ENCODE data around the gene KANSL1.

DNA sequence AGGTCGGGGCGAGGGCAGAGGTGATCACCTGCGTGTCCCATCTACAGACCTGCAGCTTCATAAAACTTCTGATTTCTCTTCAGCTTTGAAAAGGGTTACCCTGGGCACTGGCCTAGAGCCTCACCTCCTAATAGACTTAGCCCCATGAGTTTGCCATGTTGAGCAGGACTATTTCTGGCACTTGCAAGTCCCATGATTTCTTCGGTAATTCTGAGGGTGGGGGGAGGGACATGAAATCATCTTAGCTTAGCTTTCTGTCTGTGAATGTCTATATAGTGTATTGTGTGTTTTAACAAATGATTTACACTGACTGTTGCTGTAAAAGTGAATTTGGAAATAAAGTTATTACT is 165.3 kb downstream of the KANSL1 start:
- TF ChIP-seq, protein P1, sequence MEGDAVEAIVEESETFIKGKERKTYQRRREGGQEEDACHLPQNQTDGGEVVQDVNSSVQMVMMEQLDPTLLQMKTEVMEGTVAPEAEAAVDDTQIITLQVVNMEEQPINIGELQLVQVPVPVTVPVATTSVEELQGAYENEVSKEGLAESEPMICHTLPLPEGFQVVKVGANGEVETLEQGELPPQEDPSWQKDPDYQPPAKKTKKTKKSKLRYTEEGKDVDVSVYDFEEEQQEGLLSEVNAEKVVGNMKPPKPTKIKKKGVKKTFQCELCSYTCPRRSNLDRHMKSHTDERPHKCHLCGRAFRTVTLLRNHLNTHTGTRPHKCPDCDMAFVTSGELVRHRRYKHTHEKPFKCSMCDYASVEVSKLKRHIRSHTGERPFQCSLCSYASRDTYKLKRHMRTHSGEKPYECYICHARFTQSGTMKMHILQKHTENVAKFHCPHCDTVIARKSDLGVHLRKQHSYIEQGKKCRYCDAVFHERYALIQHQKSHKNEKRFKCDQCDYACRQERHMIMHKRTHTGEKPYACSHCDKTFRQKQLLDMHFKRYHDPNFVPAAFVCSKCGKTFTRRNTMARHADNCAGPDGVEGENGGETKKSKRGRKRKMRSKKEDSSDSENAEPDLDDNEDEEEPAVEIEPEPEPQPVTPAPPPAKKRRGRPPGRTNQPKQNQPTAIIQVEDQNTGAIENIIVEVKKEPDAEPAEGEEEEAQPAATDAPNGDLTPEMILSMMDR (conservative IDR thresholded peaks at IDR 0.05; ENCODE audit: low read depth in 2 of 2): no peak
- TF ChIP-seq EZH2 (IDR thresholded peaks at IDR 0.05; ENCODE audit: low read depth, unreplicated experiment) (no peak), CREB1 (CRISPR knock-in tag; IDR thresholded peaks at IDR 0.05; ENCODE audit: low read depth) (no peak), EZH2phosphoT487 (IDR thresholded peaks at IDR 0.05; ENCODE audit: unreplicated experiment) (no peak), STAT1 (IDR thresholded peaks at IDR 0.05; ENCODE audit: unreplicated experiment) (no peak), ZNF331 (CRISPR knock-in tag; IDR thresholded peaks at IDR 0.05; ENCODE audit: low read depth) (no peak), POLR2AphosphoS5 (IDR thresholded peaks at IDR 0.05; ENCODE audit: low read depth) (no peak), NANOG (IDR thresholded peaks at IDR 0.05; ENCODE audit: borderline replicate concordance) (no peak), JUNB (IDR thresholded peaks at IDR 0.05; ENCODE audit: unreplicated experiment) (no peak)
- TF ChIP-seq, protein P2, sequence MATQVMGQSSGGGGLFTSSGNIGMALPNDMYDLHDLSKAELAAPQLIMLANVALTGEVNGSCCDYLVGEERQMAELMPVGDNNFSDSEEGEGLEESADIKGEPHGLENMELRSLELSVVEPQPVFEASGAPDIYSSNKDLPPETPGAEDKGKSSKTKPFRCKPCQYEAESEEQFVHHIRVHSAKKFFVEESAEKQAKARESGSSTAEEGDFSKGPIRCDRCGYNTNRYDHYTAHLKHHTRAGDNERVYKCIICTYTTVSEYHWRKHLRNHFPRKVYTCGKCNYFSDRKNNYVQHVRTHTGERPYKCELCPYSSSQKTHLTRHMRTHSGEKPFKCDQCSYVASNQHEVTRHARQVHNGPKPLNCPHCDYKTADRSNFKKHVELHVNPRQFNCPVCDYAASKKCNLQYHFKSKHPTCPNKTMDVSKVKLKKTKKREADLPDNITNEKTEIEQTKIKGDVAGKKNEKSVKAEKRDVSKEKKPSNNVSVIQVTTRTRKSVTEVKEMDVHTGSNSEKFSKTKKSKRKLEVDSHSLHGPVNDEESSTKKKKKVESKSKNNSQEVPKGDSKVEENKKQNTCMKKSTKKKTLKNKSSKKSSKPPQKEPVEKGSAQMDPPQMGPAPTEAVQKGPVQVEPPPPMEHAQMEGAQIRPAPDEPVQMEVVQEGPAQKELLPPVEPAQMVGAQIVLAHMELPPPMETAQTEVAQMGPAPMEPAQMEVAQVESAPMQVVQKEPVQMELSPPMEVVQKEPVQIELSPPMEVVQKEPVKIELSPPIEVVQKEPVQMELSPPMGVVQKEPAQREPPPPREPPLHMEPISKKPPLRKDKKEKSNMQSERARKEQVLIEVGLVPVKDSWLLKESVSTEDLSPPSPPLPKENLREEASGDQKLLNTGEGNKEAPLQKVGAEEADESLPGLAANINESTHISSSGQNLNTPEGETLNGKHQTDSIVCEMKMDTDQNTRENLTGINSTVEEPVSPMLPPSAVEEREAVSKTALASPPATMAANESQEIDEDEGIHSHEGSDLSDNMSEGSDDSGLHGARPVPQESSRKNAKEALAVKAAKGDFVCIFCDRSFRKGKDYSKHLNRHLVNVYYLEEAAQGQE (IDR thresholded peaks at IDR 0.05; ENCODE audit: unreplicated experiment): no peak
- TF ChIP-seq, protein P3, sequence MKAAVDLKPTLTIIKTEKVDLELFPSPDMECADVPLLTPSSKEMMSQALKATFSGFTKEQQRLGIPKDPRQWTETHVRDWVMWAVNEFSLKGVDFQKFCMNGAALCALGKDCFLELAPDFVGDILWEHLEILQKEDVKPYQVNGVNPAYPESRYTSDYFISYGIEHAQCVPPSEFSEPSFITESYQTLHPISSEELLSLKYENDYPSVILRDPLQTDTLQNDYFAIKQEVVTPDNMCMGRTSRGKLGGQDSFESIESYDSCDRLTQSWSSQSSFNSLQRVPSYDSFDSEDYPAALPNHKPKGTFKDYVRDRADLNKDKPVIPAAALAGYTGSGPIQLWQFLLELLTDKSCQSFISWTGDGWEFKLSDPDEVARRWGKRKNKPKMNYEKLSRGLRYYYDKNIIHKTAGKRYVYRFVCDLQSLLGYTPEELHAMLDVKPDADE (IDR thresholded peaks at IDR 0.05): no peak
